ENCODE data around the gene RLBP1.

Gene RLBP1

DNA sequence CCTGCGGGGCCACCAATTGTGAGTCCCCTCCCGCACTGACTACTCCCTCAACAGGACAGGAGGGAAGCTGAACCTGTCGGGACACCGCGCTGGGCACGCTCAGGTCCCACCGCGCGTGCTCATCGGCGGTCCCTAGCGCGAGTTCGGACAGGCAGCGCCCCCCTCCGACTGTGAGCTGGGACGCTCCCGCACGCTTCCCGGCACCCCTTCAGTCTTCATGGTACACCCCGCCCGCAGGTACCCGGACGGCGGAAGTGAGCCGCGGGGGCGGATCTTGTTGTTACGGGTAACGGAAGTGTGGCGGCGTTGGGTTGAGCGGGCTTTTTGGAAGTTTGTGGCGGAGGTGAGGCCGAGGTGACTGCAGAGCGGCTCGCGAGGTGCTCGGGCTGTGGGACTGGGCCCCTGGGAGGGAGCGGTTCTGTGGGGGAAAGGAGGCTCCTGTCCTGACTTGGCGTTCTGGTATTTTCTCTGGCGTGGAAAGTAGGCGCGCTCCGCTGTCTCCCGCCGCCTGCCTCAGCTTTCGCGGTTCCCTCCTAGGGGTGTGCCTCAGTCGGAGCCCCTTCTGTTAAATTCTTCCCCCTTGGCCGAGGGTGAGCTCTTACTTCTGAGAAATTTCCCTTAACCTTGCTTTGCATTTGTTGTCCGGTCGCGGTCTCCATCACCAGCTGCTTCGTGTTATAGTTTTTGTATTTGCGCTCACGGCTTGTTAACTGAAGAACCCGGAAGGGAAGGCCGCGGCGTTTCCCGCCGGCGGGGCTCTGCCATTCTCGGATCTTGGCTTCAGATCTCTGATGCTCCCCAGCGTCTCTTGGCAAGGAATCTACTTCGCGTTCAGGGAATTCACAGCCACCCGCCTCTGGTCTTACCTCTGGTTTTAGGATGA lies 22.6 kb upstream of the RLBP1 start, which contains the start of gene FANCI (continued):
- TF ChIP-seq, protein P1, sequence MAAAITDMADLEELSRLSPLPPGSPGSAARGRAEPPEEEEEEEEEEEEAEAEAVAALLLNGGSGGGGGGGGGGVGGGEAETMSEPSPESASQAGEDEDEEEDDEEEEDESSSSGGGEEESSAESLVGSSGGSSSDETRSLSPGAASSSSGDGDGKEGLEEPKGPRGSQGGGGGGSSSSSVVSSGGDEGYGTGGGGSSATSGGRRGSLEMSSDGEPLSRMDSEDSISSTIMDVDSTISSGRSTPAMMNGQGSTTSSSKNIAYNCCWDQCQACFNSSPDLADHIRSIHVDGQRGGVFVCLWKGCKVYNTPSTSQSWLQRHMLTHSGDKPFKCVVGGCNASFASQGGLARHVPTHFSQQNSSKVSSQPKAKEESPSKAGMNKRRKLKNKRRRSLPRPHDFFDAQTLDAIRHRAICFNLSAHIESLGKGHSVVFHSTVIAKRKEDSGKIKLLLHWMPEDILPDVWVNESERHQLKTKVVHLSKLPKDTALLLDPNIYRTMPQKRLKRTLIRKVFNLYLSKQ (tag by site-specific recombination; IDR thresholded peaks at IDR 0.05; ENCODE audit: borderline replicate concordance) = no peak
- TF ChIP-seq, protein P2, sequence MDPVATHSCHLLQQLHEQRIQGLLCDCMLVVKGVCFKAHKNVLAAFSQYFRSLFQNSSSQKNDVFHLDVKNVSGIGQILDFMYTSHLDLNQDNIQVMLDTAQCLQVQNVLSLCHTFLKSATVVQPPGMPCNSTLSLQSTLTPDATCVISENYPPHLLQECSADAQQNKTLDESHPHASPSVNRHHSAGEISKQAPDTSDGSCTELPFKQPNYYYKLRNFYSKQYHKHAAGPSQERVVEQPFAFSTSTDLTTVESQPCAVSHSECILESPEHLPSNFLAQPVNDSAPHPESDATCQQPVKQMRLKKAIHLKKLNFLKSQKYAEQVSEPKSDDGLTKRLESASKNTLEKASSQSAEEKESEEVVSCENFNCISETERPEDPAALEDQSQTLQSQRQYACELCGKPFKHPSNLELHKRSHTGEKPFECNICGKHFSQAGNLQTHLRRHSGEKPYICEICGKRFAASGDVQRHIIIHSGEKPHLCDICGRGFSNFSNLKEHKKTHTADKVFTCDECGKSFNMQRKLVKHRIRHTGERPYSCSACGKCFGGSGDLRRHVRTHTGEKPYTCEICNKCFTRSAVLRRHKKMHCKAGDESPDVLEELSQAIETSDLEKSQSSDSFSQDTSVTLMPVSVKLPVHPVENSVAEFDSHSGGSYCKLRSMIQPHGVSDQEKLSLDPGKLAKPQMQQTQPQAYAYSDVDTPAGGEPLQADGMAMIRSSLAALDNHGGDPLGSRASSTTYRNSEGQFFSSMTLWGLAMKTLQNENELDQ (tag by site-specific recombination; IDR thresholded peaks at IDR 0.05; ENCODE audit: low read depth) = no peak
- peak; percentile 70 for TF ChIP-seq ZNF600 (tag by site-specific recombination; IDR thresholded peaks at IDR 0.05)
- TF ChIP-seq, protein P3, sequence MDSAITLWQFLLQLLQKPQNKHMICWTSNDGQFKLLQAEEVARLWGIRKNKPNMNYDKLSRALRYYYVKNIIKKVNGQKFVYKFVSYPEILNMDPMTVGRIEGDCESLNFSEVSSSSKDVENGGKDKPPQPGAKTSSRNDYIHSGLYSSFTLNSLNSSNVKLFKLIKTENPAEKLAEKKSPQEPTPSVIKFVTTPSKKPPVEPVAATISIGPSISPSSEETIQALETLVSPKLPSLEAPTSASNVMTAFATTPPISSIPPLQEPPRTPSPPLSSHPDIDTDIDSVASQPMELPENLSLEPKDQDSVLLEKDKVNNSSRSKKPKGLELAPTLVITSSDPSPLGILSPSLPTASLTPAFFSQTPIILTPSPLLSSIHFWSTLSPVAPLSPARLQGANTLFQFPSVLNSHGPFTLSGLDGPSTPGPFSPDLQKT (IDR thresholded peaks at IDR 0.05; ENCODE audit: borderline replicate concordance, low read depth, low read length) = no peak; the same call in 1 of the 2 replicates
- peak; percentile 63 for TF ChIP-seq KLF8 (tag by site-specific recombination; IDR thresholded peaks at IDR 0.05)
- TF ChIP-seq GLI2 (tag by site-specific recombination; IDR thresholded peaks at IDR 0.05; ENCODE audit: borderline replicate concordance, low read depth) = no peak
- peak; percentile 92; the same call in 1 of the 2 replicates for TF ChIP-seq HOXC10 (CRISPR knock-in tag; IDR thresholded peaks at IDR 0.05)
- TF ChIP-seq ZNF561 (tag by site-specific recombination; IDR thresholded peaks at IDR 0.05; ENCODE audit: borderline replicate concordance) = peak; percentile 53; the same call in 1 of the 2 replicates
- peak; percentile 50; the same call in 1 of the 2 replicates for TF ChIP-seq EGR2 (tag by site-specific recombination; IDR thresholded peaks at IDR 0.05; ENCODE audit: low read depth)
- TF ChIP-seq IKZF3 (tag by site-specific recombination; IDR thresholded peaks at IDR 0.05) = peak; percentile 71
- peak; percentile 68 for TF ChIP-seq ZNF629 (tag by site-specific recombination; IDR thresholded peaks at IDR 0.05)
- TF ChIP-seq ZSCAN16 (tag by site-specific recombination; IDR thresholded peaks at IDR 0.05) = peak; percentile 67; the same call in 1 of the 2 replicates
- peak; percentile 78; the same call in 1 of the 2 replicates for TF ChIP-seq ZNF660 (tag by site-specific recombination; IDR thresholded peaks at IDR 0.05)
- TF ChIP-seq, protein P4, sequence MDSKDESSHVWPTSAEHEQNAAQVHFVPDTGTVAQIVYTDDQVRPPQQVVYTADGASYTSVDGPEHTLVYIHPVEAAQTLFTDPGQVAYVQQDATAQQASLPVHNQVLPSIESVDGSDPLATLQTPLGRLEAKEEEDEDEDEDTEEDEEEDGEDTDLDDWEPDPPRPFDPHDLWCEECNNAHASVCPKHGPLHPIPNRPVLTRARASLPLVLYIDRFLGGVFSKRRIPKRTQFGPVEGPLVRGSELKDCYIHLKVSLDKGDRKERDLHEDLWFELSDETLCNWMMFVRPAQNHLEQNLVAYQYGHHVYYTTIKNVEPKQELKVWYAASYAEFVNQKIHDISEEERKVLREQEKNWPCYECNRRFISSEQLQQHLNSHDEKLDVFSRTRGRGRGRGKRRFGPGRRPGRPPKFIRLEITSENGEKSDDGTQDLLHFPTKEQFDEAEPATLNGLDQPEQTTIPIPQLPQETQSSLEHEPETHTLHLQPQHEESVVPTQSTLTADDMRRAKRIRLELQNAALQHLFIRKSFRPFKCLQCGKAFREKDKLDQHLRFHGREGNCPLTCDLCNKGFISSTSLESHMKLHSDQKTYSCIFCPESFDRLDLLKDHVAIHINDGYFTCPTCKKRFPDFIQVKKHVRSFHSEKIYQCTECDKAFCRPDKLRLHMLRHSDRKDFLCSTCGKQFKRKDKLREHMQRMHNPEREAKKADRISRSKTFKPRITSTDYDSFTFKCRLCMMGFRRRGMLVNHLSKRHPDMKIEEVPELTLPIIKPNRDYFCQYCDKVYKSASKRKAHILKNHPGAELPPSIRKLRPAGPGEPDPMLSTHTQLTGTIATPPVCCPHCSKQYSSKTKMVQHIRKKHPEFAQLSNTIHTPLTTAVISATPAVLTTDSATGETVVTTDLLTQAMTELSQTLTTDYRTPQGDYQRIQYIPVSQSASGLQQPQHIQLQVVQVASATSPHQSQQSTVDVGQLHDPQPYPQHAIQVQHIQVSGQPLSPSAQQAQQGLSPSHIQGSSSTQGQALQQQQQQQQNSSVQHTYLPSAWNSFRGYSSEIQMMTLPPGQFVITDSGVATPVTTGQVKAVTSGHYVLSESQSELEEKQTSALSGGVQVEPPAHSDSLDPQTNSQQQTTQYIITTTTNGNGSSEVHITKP (tag by site-specific recombination; IDR thresholded peaks at IDR 0.05) = peak; percentile 99
- TF ChIP-seq SP2 (tag by site-specific recombination; IDR thresholded peaks at IDR 0.05) = peak; percentile 81
- TF ChIP-seq, protein P5, sequence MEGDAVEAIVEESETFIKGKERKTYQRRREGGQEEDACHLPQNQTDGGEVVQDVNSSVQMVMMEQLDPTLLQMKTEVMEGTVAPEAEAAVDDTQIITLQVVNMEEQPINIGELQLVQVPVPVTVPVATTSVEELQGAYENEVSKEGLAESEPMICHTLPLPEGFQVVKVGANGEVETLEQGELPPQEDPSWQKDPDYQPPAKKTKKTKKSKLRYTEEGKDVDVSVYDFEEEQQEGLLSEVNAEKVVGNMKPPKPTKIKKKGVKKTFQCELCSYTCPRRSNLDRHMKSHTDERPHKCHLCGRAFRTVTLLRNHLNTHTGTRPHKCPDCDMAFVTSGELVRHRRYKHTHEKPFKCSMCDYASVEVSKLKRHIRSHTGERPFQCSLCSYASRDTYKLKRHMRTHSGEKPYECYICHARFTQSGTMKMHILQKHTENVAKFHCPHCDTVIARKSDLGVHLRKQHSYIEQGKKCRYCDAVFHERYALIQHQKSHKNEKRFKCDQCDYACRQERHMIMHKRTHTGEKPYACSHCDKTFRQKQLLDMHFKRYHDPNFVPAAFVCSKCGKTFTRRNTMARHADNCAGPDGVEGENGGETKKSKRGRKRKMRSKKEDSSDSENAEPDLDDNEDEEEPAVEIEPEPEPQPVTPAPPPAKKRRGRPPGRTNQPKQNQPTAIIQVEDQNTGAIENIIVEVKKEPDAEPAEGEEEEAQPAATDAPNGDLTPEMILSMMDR (tag by site-specific recombination; IDR thresholded peaks at IDR 0.05) = peak; percentile 99
- TF ChIP-seq ZNF76 (tag by site-specific recombination; IDR thresholded peaks at IDR 0.05; ENCODE audit: borderline replicate concordance, low read depth) = peak; percentile 77
- no peak; the same call in 1 of the 2 replicates for TF ChIP-seq KLF7 (tag by site-specific recombination; IDR thresholded peaks at IDR 0.05; ENCODE audit: borderline replicate concordance)
- peak; percentile 97 for TF ChIP-seq ZNF335 (tag by site-specific recombination; conservative IDR thresholded peaks at IDR 0.05)
- TF ChIP-seq ZBTB21 (tag by site-specific recombination; IDR thresholded peaks at IDR 0.05) = 0 out of 2 replicates have a peak, but pooled peaks have one; percentile 31
- peak; percentile 66 for TF ChIP-seq PRDM1 (tag by site-specific recombination; IDR thresholded peaks at IDR 0.05)
- no peak for TF ChIP-seq YY2 (tag by site-specific recombination; IDR thresholded peaks at IDR 0.05)
- peak; percentile 45 for TF ChIP-seq ZBTB8A (tag by site-specific recombination; IDR thresholded peaks at IDR 0.05)
- peak; percentile 89 for TF ChIP-seq HOXD13 (CRISPR knock-in tag; IDR thresholded peaks at IDR 0.05; ENCODE audit: borderline replicate concordance)
- TF ChIP-seq ZNF404 (tag by site-specific recombination; IDR thresholded peaks at IDR 0.05) = no peak
- TF ChIP-seq, protein P6, sequence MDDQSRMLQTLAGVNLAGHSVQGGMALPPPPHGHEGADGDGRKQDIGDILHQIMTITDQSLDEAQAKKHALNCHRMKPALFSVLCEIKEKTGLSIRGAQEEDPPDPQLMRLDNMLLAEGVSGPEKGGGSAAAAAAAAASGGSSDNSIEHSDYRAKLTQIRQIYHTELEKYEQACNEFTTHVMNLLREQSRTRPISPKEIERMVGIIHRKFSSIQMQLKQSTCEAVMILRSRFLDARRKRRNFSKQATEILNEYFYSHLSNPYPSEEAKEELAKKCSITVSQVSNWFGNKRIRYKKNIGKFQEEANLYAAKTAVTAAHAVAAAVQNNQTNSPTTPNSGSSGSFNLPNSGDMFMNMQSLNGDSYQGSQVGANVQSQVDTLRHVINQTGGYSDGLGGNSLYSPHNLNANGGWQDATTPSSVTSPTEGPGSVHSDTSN (CRISPR knock-in tag; IDR thresholded peaks at IDR 0.05) = peak; percentile 81; the same call in 1 of the 2 replicates
- TF ChIP-seq ZNF366 (tag by site-specific recombination; conservative IDR thresholded peaks at IDR 0.05) = no peak

Measured in HEK293 (cell line).